NT2/D1 (cell line): ENCODE measurements around the gene TRIM43.
"Not testable (repeated sequence)": the region's sequence is repeated elsewhere in the genome, so short reads cannot be mapped to it uniquely, and the experiment has no call there.

Experiments used
- SUZ12 ChIP-seq: IDR thresholded peaks from 2 replicates; pipeline ENCODE4 v1.6.1; 2011; ENCODE audit not compliant: insufficient read length, insufficient read depth; ENCODE audit errors: extremely low read depth
- YY1 ChIP-seq: IDR thresholded peaks from 2 replicates; pipeline ENCODE4 v1.6.1; 2011; ENCODE audit not compliant: insufficient read length, insufficient read depth

DNA sequence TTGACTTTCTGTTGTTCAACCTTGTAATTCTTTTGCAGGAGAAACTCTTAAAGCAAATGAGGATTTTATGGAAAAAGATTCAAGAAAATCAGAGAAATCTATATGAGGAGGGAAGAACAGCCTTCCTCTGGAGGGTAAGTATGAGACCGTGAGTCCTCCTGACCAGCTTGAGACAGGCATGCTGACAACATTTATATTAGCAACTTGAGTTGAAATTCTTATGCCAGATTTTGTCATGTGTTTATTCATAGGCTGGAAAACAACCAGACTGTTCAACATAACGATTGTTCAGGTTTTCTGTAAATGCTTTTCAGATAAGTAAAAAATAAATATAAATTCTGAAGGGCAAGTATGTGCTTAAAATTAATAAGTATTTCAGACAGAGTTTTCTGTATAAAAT is 3.2 kb downstream of the TRIM43 start:
- TF ChIP-seq SUZ12, YY1: not testable (repeated sequence)
